HG02571 (cell line): ENCODE results near the gene PPAN.
A peak's percentile ranks its signal among the peaks of the same experiment; 100 is the strongest.

Source experiments
- ATAC-seq: cut with Tn5 transposase; IDR thresholded peaks from one replicate; pipeline ENCODE4 v1.9.1; 2021; ENCODE audit warnings: mild to moderate bottlenecking, moderate library complexity; ENCODE audit not compliant: unreplicated experiment

Gene PPAN

GRCh38 chr19:10091895-10092641, 14.1 kb upstream of the PPAN start:
- ATAC-seq: no peak

- no peak for ATAC-seq
Measured at GRCh38 chr19:10092648-10093294, 13.4 kb upstream of the PPAN start.

GRCh38 chr19:10093295-10094186, 12.6 kb upstream of the PPAN start:
- ATAC-seq: no peak

- no peak for ATAC-seq
Measured at GRCh38 chr19:10095622-10095947, 10.6 kb upstream of the PPAN start.

- ATAC-seq: peak; percentile 73
Measured at GRCh38 chr19:10095948-10096614, 10.1 kb upstream of the PPAN start.

GRCh38 chr19:10096615-10096963, 9.6 kb upstream of the PPAN start:
- ATAC-seq: no peak

- ATAC-seq: no peak
Measured at GRCh38 chr19:10100163-10100785, 5.9 kb upstream of the PPAN start.

GRCh38 chr19:10102787-10103236, 3.4 kb upstream of the PPAN start:
- no peak for ATAC-seq

- ATAC-seq: no peak
Measured at GRCh38 chr19:10104130-10104513, 2.0 kb upstream of the PPAN start.

GRCh38 chr19:10104665-10105508, 1.3 kb upstream of the PPAN start:
- no peak for ATAC-seq

- ATAC-seq: peak; percentile 18
Measured at GRCh38 chr19:10105509-10106099, 558 bp upstream of the PPAN start.

- ATAC-seq: no peak
Measured at GRCh38 chr19:10107254-10107653, 1.1 kb downstream of the PPAN start.

- ATAC-seq: no peak
Measured at GRCh38 chr19:10107817-10108367, 1.7 kb downstream of the PPAN start.

GRCh38 chr19:10109528-10109927, 3.4 kb downstream of the PPAN start:
- no peak for ATAC-seq

- ATAC-seq: no peak
Measured at GRCh38 chr19:10110076-10110971, 4.2 kb downstream of the PPAN start.

- ATAC-seq: no peak
Measured at GRCh38 chr19:10110972-10111317, 4.8 kb downstream of the PPAN start.

GRCh38 chr19:10111405-10111811, 5.2 kb downstream of the PPAN start, which contains the start of gene P2RY11:
P2RY11 (plus strand) TSS chr19:10111693; CDS start chr19:10111722, 29 bp downstream.
- ATAC-seq: no peak
